A673 (cell line): ENCODE results near the gene FAM83F.

Experiments
- CTCF ChIP-seq: fragments of 300-800, 200-600 bp; sonication (generic); conservative IDR thresholded peaks from 2 replicates; pipeline ENCODE4 v1.5.1; 2017; ENCODE audit warnings: low read depth, mild to moderate bottlenecking, antibody characterized with exemption, low read length, moderate library complexity, mixed read lengths
- EZH2 ChIP-seq: fragments of 200-600 bp; sonication (generic); IDR thresholded peaks from 2 replicates; pipeline ENCODE4 v1.6.1; 2017; ENCODE audit warnings: borderline replicate concordance, low read depth, mild to moderate bottlenecking, mixed read lengths, antibody characterized with exemption, low read length; ENCODE audit not compliant: poor library complexity, severe bottlenecking

DNA sequence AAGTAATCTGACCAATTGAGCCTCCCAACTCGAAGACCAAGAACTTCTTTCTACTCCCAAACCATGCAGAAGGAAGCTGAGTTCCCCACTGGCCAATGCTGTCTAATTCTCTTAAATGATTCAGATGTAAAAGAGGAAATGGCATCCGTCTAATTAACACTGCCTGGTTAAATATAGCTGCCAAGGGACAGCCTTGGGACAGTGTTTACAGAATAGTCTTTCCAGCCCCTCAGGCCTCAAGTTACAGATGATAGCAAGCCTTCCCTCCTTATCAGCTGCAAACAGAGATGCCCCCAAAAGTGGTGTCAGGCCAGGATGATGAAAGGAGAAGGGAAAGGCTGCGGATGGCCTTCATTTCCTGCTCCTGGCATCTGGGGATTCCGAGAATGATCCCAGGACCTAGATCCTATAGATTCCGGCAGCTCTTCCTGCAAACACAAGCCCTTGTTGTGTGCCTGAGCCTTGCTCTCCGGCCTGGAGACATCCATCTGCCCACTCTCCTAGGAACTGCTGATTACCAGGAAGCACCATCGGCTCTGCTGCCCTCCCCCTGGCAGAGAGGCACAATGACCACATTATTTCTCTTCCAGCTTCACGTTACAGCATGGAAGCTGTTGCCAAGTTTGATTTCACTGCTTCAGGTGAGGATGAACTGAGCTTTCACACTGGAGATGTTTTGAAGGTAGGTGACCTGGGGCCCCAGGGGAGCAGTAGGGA is 48.1 kb upstream of the FAM83F start:
- TF ChIP-seq CTCF (no peak), EZH2 (no peak)
